Anterior cingulate cortex (tissue), 58 donors: ENCODE data around the gene FLVCR1.
A peak's percentile ranks its signal among the peaks of the same experiment; 100 is the strongest.
"Not testable (repeated sequence)": the region's sequence is repeated elsewhere in the genome, so short reads cannot be mapped to it uniquely, and the experiment has no call there.

Experiments
- DNase-seq, 58 donors: peaks; one replicate each; lab custom pipeline; 2025; lab: John Stamatoyannopoulos, UW

FLVCR1 gene

GRCh38 chr1:212858461-212859265 is 588 bp downstream of the FLVCR1 start:
- DNase-seq = peak in 40 of 58 donors; percentile 7 to 75 (median 44)

- no peak for DNase-seq
Measured at GRCh38 chr1:212860713-212861581, 2.9 kb downstream of the FLVCR1 start.

GRCh38 chr1:212862111-212862690 is 4.1 kb downstream of the FLVCR1 start:
- DNase-seq = no peak

GRCh38 chr1:212863345-212863744 is 5.3 kb downstream of the FLVCR1 start:
- DNase-seq = not testable (repeated sequence)

GRCh38 chr1:212864201-212864600 is 6.1 kb downstream of the FLVCR1 start:
- peak in 6 of 58 donors; percentile 1 to 11 (median 4) for DNase-seq

- DNase-seq = no peak
Measured at GRCh38 chr1:212867192-212867591, 9.1 kb downstream of the FLVCR1 start.

- DNase-seq = no peak
Measured at GRCh38 chr1:212871976-212872375, 13.9 kb downstream of the FLVCR1 start.

GRCh38 chr1:212873518-212873917 is 15.4 kb downstream of the FLVCR1 start:
- DNase-seq = no peak

GRCh38 chr1:212878418-212878817 is 20.3 kb downstream of the FLVCR1 start:
- no peak for DNase-seq

- DNase-seq = no peak
Measured at GRCh38 chr1:212879947-212880690, 22.0 kb downstream of the FLVCR1 start.

GRCh38 chr1:212884592-212884991 is 26.5 kb downstream of the FLVCR1 start:
- DNase-seq = no peak

- no peak for DNase-seq
Measured at GRCh38 chr1:212892108-212892507, 34.0 kb downstream of the FLVCR1 start.

GRCh38 chr1:212899845-212900244 is 41.8 kb downstream of the FLVCR1 start:
- DNase-seq = no peak

- no peak for DNase-seq
Measured at GRCh38 chr1:212901290-212901689, 43.2 kb downstream of the FLVCR1 start.

GRCh38 chr1:212902054-212902453 is 44.0 kb downstream of the FLVCR1 start:
- DNase-seq = no peak

- DNase-seq = no peak
Measured at GRCh38 chr1:212903664-212904063, 45.6 kb downstream of the FLVCR1 start.

GRCh38 chr1:212908071-212908470 is 50.0 kb downstream of the FLVCR1 start:
- DNase-seq = not testable (repeated sequence)

- no peak for DNase-seq
Measured at GRCh38 chr1:212908971-212909370, 50.9 kb downstream of the FLVCR1 start.

- no peak for DNase-seq
Measured at GRCh38 chr1:212909652-212910063, 51.6 kb downstream of the FLVCR1 start.

- DNase-seq = not testable (repeated sequence)
Measured at GRCh38 chr1:212910213-212910612, 52.1 kb downstream of the FLVCR1 start.
